HS-27A (cell line): ENCODE results near the gene TXN.
"Not testable (repeated sequence)": the region's sequence is repeated elsewhere in the genome, so short reads cannot be mapped to it uniquely, and the experiment has no call there.

Source experiments
- DNase-seq: peaks from one replicate; pipeline ENCODE4 v3.0.0-alpha.2; 2012; ENCODE audit warnings: low read depth, missing footprints

TXN gene

GRCh38 chr9:110208031-110208430, 48.3 kb downstream of the TXN start, which contains the start of gene C9orf152:
TSS of gene C9orf152 (minus strand) at chr9:110208159. CDS start at chr9:110207579, 580 bp downstream.
- no peak for DNase-seq

- DNase-seq = no peak
These were observed 49.2 kb downstream of the TXN start for GRCh38 chr9:110207071-110207641.

- DNase-seq = no peak
These were observed 49.9 kb downstream of the TXN start for GRCh38 chr9:110206389-110206788.

GRCh38 chr9:110205612-110206011, 50.7 kb downstream of the TXN start:
- not testable (repeated sequence) for DNase-seq

- no peak for DNase-seq
These were observed 54.1 kb downstream of the TXN start for GRCh38 chr9:110202232-110202631.

- DNase-seq = no peak
These were observed 56.7 kb downstream of the TXN start for GRCh38 chr9:110199643-110200042.

GRCh38 chr9:110198357-110198756, 58.0 kb downstream of the TXN start:
- DNase-seq = no peak

- no peak for DNase-seq
These were observed 58.7 kb downstream of the TXN start for GRCh38 chr9:110197330-110198187.

- DNase-seq = not testable (repeated sequence)
These were observed 60.2 kb downstream of the TXN start for GRCh38 chr9:110196084-110196499.
